ENCODE measurements around the gene SPAM1.
"Not testable (repeated sequence)": the region's sequence is repeated elsewhere in the genome, so short reads cannot be mapped to it uniquely, and the experiment has no call there.

The SPAM1 gene

GRCh38 chr7:123924941-123925340, at the start of gene SPAM1:
SPAM1 (plus strand) TSS chr7:123925241; CDS start chr7:123953571, 28,330 bp downstream.
- no peak for DNase-seq

GRCh38 chr7:123876557-123877256, 48.3 kb upstream of the SPAM1 start:
- no peak for DNase-seq

- DNase-seq = no peak
Observed at GRCh38 chr7:123879628-123880027, 45.4 kb upstream of the SPAM1 start.

- DNase-seq = no peak
Observed at GRCh38 chr7:123881300-123881699, 43.7 kb upstream of the SPAM1 start.

GRCh38 chr7:123883154-123883553, 41.9 kb upstream of the SPAM1 start:
- DNase-seq = no peak

- no peak for DNase-seq
Observed at GRCh38 chr7:123888192-123888591, 36.8 kb upstream of the SPAM1 start.

GRCh38 chr7:123894753-123895152, 30.3 kb upstream of the SPAM1 start:
- not testable (repeated sequence) for DNase-seq

GRCh38 chr7:123901101-123901500, 23.9 kb upstream of the SPAM1 start:
- no peak for DNase-seq

GRCh38 chr7:123905714-123906113, 19.3 kb upstream of the SPAM1 start:
- DNase-seq = no peak

GRCh38 chr7:123916240-123916724, 8.8 kb upstream of the SPAM1 start:
- DNase-seq = no peak

GRCh38 chr7:123917878-123918277, 7.2 kb upstream of the SPAM1 start:
- no peak for DNase-seq

- no peak for DNase-seq
Observed at GRCh38 chr7:123918309-123918708, 6.7 kb upstream of the SPAM1 start.

- no peak for DNase-seq
Observed at GRCh38 chr7:123923599-123923998, 1.4 kb upstream of the SPAM1 start.

GRCh38 chr7:123929107-123929506, 4.1 kb downstream of the SPAM1 start:
- DNase-seq = no peak

GRCh38 chr7:123929655-123930054, 4.6 kb downstream of the SPAM1 start:
- no peak for DNase-seq

GRCh38 chr7:123935436-123936381, 10.7 kb downstream of the SPAM1 start:
- no peak for DNase-seq

- DNase-seq = no peak
Observed at GRCh38 chr7:123936388-123936787, 11.3 kb downstream of the SPAM1 start.

GRCh38 chr7:123939784-123940183, 14.7 kb downstream of the SPAM1 start:
- DNase-seq = no peak

GRCh38 chr7:123941391-123942180, 16.5 kb downstream of the SPAM1 start:
- DNase-seq = no peak

GRCh38 chr7:123944395-123944794, 19.4 kb downstream of the SPAM1 start:
- DNase-seq = no peak

- no peak for DNase-seq
Observed at GRCh38 chr7:123945938-123946337, 20.9 kb downstream of the SPAM1 start.

GRCh38 chr7:123948136-123948535, 23.1 kb downstream of the SPAM1 start:
- no peak for DNase-seq

GRCh38 chr7:123958186-123958703, 33.2 kb downstream of the SPAM1 start:
- DNase-seq = no peak

Measured in NCI-H2227 treated with DMSO at 0.1 percent for 48 hours (cell line).